K562 (cell line): Measurements from ENCODE around the gene GRPR. TPM values are rescaled to one million over a fixed set of nuclear protein-coding genes. Genes with fewer than 3 reads are reported as not detected.

Source experiments
- BRF1 ChIP-seq: IDR thresholded peaks from 3 replicates; pipeline ENCODE4 v1.6.1; 2011; ENCODE audit warnings: borderline replicate concordance, mild to moderate bottlenecking; ENCODE audit not compliant: insufficient read length; ENCODE audit errors: extremely low read depth
- CHD7 ChIP-seq: fragments of 200-600 bp; sonication (generic); IDR thresholded peaks from one replicate; pipeline ENCODE4 v1.6.1; 2012; ENCODE audit warnings: mild to moderate bottlenecking, low read depth, low read length, inconsistent platforms
- MTA2 ChIP-seq: fragments of 450-650 bp; IDR thresholded peaks from 2 replicates; pipeline ENCODE4 v1.6.1; 2016; ENCODE audit warnings: low read depth
- TEAD4 ChIP-seq, 2 experiments: sonication (generic) in 1 of 2; formaldehyde crosslinking in 1 of 2; IDR thresholded peaks; 2 replicates each; pipeline versions ENCODE4 v1.6.1 to v1.8.0; 2012 to 2022; ENCODE audit warnings: borderline replicate concordance in 1 of 2, inconsistent platforms in 1 of 2, low read length in 1 of 2, mild to moderate bottlenecking in 1 of 2, missing genetic modification reagents in 1 of 2
- polyA plus RNA-seq, 8 experiments: library from polyadenylated mRNA; depleted of rRNA in 4 of 8; stranded (reverse) in 5 of 8; unstranded in 3 of 8; fragments of >200 nt; fragmentation: Nextera tagmentation in 2 of 8; fragmentation: Illumina TruSeq in 1 of 8; extraction: Ambion mirVana in 2 of 8; extraction: Trizol in 1 of 8; gene quantifications; 2 replicates each; pipeline versions ENCODE4 v1.2.1 to v1.2.3, GENCODE V29; 2011 to 2014; ENCODE audit warnings: inconsistent platforms in 1 of 8, missing spikeins in 1 of 8
- total RNA-seq, 7 experiments: library from RNA; depleted of rRNA in 6 of 7; stranded (reverse); fragments of >200 nt in 6 of 7; fragmentation: Illumina TruSeq in 2 of 7; extraction: Trizol in 2 of 7; gene quantifications; 2 replicates each; pipeline versions ENCODE4 v1.2.1 to v1.2.3, GENCODE V29; 2011 to 2021; ENCODE audit warnings: low replicate concordance in 1 of 7
- TF ChIP-seq, protein P1 (sequence below), 2 experiments: IDR thresholded peaks; 2 replicates each; pipeline ENCODE4 v1.6.1; 2011; ENCODE audit warnings: borderline replicate concordance in 1 of 2, control low read depth in 1 of 2, low read depth in 1 of 2, low read length in 1 of 2, mild to moderate bottlenecking in 1 of 2, mixed read lengths in 1 of 2, moderate library complexity in 1 of 2; ENCODE audit not compliant: insufficient read depth in 1 of 2, insufficient read length in 1 of 2, poor library complexity in 1 of 2, severe bottlenecking in 1 of 2; ENCODE audit errors: extremely low read depth in 1 of 2

Gene GRPR
- total and polyA plus RNA-seq, 9 of the 15 experiments (the other 6 are each of a cell fraction or from before 2014, with no cell fraction given) = 0.06 to 0.11 TPM; not detected in 7

DNA sequence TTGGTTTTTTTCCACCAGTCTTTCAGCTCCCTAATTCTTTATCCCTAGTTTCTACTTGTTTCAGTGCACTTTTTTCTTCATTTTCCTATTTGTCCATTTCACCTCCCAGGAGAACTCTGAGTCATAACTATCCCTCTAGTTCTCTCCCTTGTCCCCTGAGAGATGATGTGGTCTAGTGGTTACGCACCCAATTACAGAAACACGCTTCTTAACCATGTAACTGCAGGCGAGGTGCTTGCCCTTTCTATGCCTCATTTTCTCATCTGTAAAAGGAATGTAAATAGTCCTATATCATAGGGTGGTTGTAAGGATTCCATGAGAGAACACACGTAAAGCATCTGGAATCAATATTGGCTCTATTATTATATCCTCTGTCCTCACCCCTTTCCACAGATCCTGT, 8.8 kb upstream of the GRPR start (continued):
- TF ChIP-seq, protein P1, sequence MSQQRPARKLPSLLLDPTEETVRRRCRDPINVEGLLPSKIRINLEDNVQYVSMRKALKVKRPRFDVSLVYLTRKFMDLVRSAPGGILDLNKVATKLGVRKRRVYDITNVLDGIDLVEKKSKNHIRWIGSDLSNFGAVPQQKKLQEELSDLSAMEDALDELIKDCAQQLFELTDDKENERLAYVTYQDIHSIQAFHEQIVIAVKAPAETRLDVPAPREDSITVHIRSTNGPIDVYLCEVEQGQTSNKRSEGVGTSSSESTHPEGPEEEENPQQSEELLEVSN (IDR thresholded peaks at IDR 0.05; ENCODE audit: borderline replicate concordance in 1 of 2, extremely low read depth in 1 of 2, insufficient read depth in 1 of 2, insufficient read length in 1 of 2, low read depth in 1 of 2, low read length in 1 of 2, poor library complexity in 1 of 2, severe bottlenecking in 1 of 2) = no peak
- no peak for TF ChIP-seq CHD7
- no peak for TF ChIP-seq TEAD4 (IDR thresholded peaks at IDR 0.05; ENCODE audit: low read length)
- no peak for TF ChIP-seq TEAD4 (CRISPR knock-in tag; IDR thresholded peaks at IDR 0.05; ENCODE audit: borderline replicate concordance)
- TF ChIP-seq MTA2 = no peak
- TF ChIP-seq BRF1 = no peak
